HG02981 (cell line): ENCODE results near the gene GTF3C1.
"Not testable (repeated sequence)": the region's sequence is repeated elsewhere in the genome, so short reads cannot be mapped to it uniquely, and the experiment has no call there.

Experiments
- ATAC-seq: cut with Tn5 transposase; IDR thresholded peaks from one replicate; pipeline ENCODE4 v1.9.1; 2021; ENCODE audit warnings: mild to moderate bottlenecking, moderate library complexity; ENCODE audit not compliant: unreplicated experiment

GTF3C1 gene

GRCh38 chr16:27447301-27447700, 102.4 kb downstream of the GTF3C1 start:
- no peak for ATAC-seq

- peak; percentile 29 for ATAC-seq
Observed at GRCh38 chr16:27446721-27447120, 103.0 kb downstream of the GTF3C1 start.

- ATAC-seq, result no peak
Observed at GRCh38 chr16:27445502-27446175, 104.1 kb downstream of the GTF3C1 start.

- ATAC-seq, result no peak
Observed at GRCh38 chr16:27444470-27444869, 105.2 kb downstream of the GTF3C1 start.

- no peak for ATAC-seq
Observed at GRCh38 chr16:27444015-27444414, 105.7 kb downstream of the GTF3C1 start.

- no peak for ATAC-seq
Observed at GRCh38 chr16:27441998-27442397, 107.7 kb downstream of the GTF3C1 start.

- no peak for ATAC-seq
Observed at GRCh38 chr16:27441276-27441675, 108.4 kb downstream of the GTF3C1 start.

- ATAC-seq, result no peak
Observed at GRCh38 chr16:27439271-27440018, 110.3 kb downstream of the GTF3C1 start.

- ATAC-seq, result no peak
Observed at GRCh38 chr16:27437946-27438345, 111.8 kb downstream of the GTF3C1 start.

- no peak for ATAC-seq
Observed at GRCh38 chr16:27436921-27437650, 112.6 kb downstream of the GTF3C1 start.

GRCh38 chr16:27436065-27436464, 113.6 kb downstream of the GTF3C1 start:
- no peak for ATAC-seq

GRCh38 chr16:27435146-27435545, 114.6 kb downstream of the GTF3C1 start:
- not testable (repeated sequence) for ATAC-seq

- ATAC-seq, result no peak
Observed at GRCh38 chr16:27434141-27435051, 115.3 kb downstream of the GTF3C1 start.

- no peak for ATAC-seq
Observed at GRCh38 chr16:27433636-27434035, 116.1 kb downstream of the GTF3C1 start.

GRCh38 chr16:27433191-27433590, 116.5 kb downstream of the GTF3C1 start:
- ATAC-seq, result not testable (repeated sequence)

- ATAC-seq, result no peak
Observed at GRCh38 chr16:27432558-27432957, 117.2 kb downstream of the GTF3C1 start.

GRCh38 chr16:27431773-27432532, 117.8 kb downstream of the GTF3C1 start:
- ATAC-seq, result no peak

GRCh38 chr16:27430923-27431484, 118.7 kb downstream of the GTF3C1 start:
- no peak for ATAC-seq

GRCh38 chr16:27430512-27430911, 119.2 kb downstream of the GTF3C1 start:
- ATAC-seq, result no peak

- ATAC-seq, result no peak
Observed at GRCh38 chr16:27429981-27430441, 119.7 kb downstream of the GTF3C1 start.
